Measurements from ENCODE around the gene PRUNE1.

The PRUNE1 gene

DNA sequence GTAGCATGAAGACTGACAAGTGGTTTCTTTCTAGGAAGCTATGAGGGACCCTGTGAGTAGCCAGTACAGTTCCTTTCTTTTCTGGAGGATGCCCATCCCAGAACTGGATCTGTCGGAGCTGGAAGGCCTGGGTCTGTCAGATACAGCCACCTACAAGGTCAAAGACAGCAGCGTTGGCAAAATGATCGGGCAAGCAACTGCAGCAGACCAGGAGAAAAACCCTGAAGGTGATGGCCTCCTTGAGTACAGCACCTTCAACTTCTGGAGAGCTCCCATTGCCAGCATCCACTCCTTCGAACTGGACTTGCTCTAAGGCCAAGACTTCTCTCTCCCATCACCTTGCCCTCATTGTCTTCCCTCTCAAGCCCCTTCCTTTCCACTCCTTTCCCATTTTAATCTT lies 58.9 kb downstream of the PRUNE1 start:
- no peak for ATAC-seq
- TF ChIP-seq ZC3H10 (CRISPR knock-in tag; IDR thresholded peaks at IDR 0.05) (no peak), GLIS3 (CRISPR knock-in tag; IDR thresholded peaks at IDR 0.05) (no peak), POU6F1 (CRISPR knock-in tag; IDR thresholded peaks at IDR 0.05; ENCODE audit: borderline replicate concordance, low read depth) (no peak), SNAI2 (CRISPR knock-in tag; IDR thresholded peaks at IDR 0.05) (no peak), ISL1 (CRISPR knock-in tag; IDR thresholded peaks at IDR 0.05) (no peak), TCF4 (CRISPR knock-in tag; IDR thresholded peaks at IDR 0.05; ENCODE audit: borderline replicate concordance) (no peak), ZFP30 (CRISPR knock-in tag; IDR thresholded peaks at IDR 0.05) (no peak), PATZ1 (CRISPR knock-in tag; IDR thresholded peaks at IDR 0.05; ENCODE audit: borderline replicate concordance) (no peak), TOX (CRISPR knock-in tag; IDR thresholded peaks at IDR 0.05; ENCODE audit: borderline replicate concordance) (no peak), RARB (CRISPR knock-in tag; IDR thresholded peaks at IDR 0.05) (no peak), ZNF8 (CRISPR knock-in tag; IDR thresholded peaks at IDR 0.05) (no peak), ZNF565 (CRISPR knock-in tag; conservative IDR thresholded peaks at IDR 0.05; ENCODE audit: low read depth) (no peak)
- TF ChIP-seq, protein P1, sequence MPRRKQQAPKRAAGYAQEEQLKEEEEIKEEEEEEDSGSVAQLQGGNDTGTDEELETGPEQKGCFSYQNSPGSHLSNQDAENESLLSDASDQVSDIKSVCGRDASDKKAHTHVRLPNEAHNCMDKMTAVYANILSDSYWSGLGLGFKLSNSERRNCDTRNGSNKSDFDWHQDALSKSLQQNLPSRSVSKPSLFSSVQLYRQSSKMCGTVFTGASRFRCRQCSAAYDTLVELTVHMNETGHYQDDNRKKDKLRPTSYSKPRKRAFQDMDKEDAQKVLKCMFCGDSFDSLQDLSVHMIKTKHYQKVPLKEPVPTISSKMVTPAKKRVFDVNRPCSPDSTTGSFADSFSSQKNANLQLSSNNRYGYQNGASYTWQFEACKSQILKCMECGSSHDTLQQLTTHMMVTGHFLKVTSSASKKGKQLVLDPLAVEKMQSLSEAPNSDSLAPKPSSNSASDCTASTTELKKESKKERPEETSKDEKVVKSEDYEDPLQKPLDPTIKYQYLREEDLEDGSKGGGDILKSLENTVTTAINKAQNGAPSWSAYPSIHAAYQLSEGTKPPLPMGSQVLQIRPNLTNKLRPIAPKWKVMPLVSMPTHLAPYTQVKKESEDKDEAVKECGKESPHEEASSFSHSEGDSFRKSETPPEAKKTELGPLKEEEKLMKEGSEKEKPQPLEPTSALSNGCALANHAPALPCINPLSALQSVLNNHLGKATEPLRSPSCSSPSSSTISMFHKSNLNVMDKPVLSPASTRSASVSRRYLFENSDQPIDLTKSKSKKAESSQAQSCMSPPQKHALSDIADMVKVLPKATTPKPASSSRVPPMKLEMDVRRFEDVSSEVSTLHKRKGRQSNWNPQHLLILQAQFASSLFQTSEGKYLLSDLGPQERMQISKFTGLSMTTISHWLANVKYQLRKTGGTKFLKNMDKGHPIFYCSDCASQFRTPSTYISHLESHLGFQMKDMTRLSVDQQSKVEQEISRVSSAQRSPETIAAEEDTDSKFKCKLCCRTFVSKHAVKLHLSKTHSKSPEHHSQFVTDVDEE (CRISPR knock-in tag; IDR thresholded peaks at IDR 0.05) = no peak

- ATAC-seq = no peak
- no peak for TF ChIP-seq CSDC2 (CRISPR knock-in tag; IDR thresholded peaks at IDR 0.05)
- no peak for TF ChIP-seq ISL1 (CRISPR knock-in tag; IDR thresholded peaks at IDR 0.05)
- TF ChIP-seq ZC3H10 (CRISPR knock-in tag; IDR thresholded peaks at IDR 0.05) = no peak
- TF ChIP-seq BACH2 (CRISPR knock-in tag; IDR thresholded peaks at IDR 0.05; ENCODE audit: borderline replicate concordance) = no peak
- TF ChIP-seq, protein P1 (CRISPR knock-in tag; IDR thresholded peaks at IDR 0.05) = no peak
- TF ChIP-seq CREB5 (CRISPR knock-in tag; IDR thresholded peaks at IDR 0.05; ENCODE audit: low read depth) = no peak
- no peak for TF ChIP-seq ZFP3 (CRISPR knock-in tag; IDR thresholded peaks at IDR 0.05)
- TF ChIP-seq, protein P2, sequence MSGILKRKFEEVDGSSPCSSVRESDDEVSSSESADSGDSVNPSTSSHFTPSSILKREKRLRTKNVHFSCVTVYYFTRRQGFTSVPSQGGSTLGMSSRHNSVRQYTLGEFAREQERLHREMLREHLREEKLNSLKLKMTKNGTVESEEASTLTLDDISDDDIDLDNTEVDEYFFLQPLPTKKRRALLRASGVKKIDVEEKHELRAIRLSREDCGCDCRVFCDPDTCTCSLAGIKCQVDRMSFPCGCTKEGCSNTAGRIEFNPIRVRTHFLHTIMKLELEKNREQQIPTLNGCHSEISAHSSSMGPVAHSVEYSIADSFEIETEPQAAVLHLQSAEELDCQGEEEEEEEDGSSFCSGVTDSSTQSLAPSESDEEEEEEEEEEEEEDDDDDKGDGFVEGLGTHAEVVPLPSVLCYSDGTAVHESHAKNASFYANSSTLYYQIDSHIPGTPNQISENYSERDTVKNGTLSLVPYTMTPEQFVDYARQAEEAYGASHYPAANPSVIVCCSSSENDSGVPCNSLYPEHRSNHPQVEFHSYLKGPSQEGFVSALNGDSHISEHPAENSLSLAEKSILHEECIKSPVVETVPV (CRISPR knock-in tag; IDR thresholded peaks at IDR 0.05) = no peak
- TF ChIP-seq ARNTL (CRISPR knock-in tag; IDR thresholded peaks at IDR 0.05; ENCODE audit: borderline replicate concordance, low read depth) = no peak
These were observed 60.8 kb downstream of the PRUNE1 start for GRCh38 chr1:151069103-151069486.

All from SK-N-SH treated with all-trans-retinoic acid at 6 μM for 48 hours (cell line).